Caki2 (cell line): Measurements from ENCODE around the gene MROH8. TPM values are rescaled to one million over a fixed set of nuclear protein-coding genes. Genes with fewer than 3 reads are reported as not detected.

Source experiments
- DNase-seq: peaks from one replicate; pipeline ENCODE4 v3.0.0-alpha.2; 2015; ENCODE audit warnings: low read depth
- in situ Hi-C: cut with HindIII; loops from 2 replicates; pipeline ENCODE4 v1.10.0; 2016; ENCODE audit warnings: low sequenced_read_pairs, low pct_unique_long_range_greater_than_20kb, mixed read lengths
- total RNA-seq: library from RNA; depleted of rRNA; stranded (reverse); fragments of >200 nt; shearing (Covaris generic); gene quantifications from 2 replicates; pipeline ENCODE4 v1.2.3, GENCODE V29; 2014; ENCODE audit warnings: low replicate concordance; rRNA removed

Gene MROH8
- 0.51 and 1.0 TPM in 2 replicates for total RNA-seq

DNA sequence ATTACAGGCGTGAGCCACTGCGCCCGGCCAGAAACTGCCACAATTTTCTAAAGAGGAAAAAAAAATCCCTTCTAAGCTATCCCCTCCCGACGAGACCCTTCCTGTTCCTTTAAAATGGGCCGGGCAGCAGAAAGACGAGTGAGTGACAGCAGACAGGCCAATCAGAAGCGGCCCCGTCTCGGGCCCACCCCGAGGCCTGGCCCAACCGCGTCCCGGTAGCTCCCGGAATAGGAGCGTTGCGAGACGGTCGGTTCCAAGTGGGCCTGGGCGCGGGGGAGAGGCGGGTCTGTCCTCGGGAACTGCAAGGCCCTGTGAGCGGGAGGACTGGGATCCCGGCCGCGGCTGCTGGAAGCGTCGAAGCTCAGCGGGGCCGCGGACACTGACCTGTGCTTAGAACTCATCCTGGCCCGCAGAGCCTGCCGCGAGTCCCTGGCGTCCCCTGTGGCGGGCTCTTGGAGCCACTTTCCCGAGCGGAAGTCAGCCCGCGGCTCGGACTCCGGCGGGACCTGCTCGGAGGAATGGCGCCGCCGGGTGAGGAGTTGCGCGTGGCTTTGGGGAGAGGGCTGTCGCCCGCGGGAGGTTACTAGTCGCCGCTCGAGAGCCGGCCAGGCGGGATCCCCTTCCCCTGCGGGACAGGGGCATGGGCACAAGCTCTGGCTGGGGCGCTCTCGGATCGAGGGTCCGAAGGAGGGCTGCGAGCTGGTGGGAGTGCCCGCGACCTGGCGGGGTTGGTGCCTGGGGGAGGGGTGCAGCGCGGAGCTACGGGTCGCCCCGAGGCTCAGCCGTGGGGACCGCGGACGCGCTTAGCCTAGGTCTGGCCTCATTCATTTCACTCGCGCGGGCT lies at the start of gene MROH8, which contains the start of gene RPN2:
TSS of gene MROH8 (minus strand) at position 710 of the 844 bp plus-strand sequence.
TSS of gene RPN2 (plus strand) at position 492 of the 844 bp plus-strand sequence. CDS start at position 519, 27 bp downstream.
- in situ Hi-C loops = no loop called here
- DNase-seq = peak; percentile 99

DNA sequence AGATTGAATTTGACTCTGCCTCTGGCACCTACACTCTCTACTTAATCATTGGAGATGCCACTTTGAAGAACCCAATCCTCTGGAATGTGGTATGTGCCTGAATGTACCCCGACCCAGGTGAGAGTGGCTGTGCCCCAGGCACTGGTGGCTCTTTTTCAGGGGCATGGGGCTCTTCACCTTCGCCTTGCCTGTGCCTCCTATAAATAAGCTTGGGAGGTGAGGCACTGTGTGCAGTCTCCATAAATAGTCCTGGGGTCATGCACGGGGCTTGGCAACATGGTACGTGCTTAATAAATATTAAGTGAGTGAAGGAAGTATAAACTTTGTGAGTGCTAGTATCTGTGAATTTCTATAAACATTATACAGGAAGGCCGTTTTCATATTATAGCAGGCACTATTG lies 49.3 kb upstream of the MROH8 start:
- in situ Hi-C loops = no loop called here
- DNase-seq = no peak

DNA sequence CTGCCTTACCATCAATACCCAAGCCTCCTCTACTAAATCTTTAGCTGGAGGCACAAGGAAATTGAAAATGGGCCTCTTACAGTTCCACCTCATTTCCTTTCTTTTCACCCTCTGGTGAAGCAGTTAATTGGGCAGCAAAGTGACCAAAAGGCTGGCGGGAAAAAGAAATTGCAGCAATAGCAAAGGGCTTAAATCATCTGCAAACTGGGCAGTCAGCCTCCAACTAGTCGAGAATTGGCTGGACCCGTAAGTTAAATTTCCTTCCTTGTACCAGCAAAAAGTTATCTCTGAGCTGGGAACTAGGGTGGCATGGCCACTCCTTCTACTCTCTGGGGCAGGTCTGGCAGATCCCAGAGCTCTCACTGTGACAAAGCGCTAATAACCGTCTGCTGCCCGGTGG lies 48.7 kb upstream of the MROH8 start:
- in situ Hi-C loops = no loop called here
- DNase-seq = no peak

DNA sequence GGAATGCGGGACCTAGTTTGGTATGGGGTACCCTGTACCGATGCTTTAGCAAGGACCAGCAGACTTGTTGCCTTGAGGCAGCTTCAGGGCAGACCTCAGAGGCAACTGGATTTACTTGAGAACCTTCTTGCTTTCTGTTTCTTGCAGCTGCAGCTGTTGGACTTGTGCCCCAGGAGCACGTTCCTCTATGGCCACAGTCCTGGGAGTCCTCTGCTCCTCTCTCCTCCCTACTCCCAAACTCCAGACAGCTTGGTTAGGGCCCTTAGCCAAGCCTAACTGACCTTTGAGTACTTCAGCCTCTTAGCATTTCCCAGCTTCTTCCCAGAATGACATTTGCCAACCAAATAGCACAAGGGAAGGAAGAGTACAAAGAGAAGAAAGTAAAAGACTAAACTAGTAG lies 47.5 kb upstream of the MROH8 start:
- no peak for DNase-seq
- in situ Hi-C loops = no loop called here

DNA sequence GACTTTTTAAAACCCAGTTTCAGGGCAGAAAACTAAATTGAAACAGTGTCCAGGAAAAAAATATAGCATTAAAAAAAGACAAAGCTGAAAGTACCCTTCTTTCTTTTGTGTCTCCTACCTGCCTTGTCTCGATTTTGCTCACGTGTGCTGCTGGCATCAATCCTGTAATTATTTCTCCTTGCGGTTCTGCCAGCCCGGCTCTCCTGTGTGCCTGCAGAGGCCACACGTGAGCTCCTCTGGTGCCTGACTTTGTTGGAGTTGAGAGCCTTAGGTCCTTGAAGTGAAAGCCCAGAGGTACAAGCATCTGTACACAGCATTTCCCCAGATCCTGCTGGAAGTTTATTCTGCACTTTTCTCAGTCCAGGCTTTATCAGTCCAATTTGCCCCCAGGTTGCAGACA lies 45.8 kb upstream of the MROH8 start:
- in situ Hi-C loops = no loop called here
- DNase-seq = no peak

DNA sequence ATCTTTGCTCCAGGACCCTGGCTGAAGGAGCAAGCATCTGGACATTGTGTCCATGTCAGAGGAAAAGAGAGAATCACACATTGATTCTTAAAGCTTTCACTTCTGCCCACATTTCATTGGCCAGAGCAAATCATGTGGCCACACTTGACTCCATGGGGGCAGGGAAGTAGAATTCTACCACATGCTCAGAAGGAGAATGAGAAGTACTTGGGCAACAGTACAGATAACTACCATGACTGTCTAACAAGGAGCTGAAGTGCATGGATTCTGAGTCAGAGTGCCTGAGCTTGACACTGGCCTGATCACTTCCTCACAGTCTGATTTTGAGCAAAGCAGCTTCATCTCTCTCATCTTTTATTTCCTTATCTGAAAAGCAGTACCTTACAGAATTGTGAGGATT lies 43.7 kb upstream of the MROH8 start:
- in situ Hi-C loops = no loop called here
- peak; percentile 35 for DNase-seq

DNA sequence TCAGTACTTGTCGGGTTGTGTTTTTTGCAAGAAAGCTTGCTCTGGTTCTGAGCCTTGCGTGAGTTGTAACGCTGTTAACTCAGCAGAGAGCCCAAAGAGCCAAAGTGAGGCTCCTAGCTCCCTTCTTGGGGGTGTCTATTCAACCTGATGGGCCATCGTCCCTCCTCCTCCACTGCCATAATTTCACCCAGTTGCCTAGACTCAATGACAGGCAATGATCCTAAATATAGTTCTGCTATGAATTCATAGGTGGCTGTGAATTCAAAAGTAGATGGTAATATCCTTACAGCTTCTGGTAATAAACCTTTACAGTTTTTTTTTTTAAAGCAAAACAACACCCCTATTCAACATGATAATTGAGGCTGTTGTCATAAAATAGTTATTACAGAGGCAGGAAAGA lies 42.7 kb upstream of the MROH8 start:
- in situ Hi-C loops = no loop called here
- DNase-seq = no peak

DNA sequence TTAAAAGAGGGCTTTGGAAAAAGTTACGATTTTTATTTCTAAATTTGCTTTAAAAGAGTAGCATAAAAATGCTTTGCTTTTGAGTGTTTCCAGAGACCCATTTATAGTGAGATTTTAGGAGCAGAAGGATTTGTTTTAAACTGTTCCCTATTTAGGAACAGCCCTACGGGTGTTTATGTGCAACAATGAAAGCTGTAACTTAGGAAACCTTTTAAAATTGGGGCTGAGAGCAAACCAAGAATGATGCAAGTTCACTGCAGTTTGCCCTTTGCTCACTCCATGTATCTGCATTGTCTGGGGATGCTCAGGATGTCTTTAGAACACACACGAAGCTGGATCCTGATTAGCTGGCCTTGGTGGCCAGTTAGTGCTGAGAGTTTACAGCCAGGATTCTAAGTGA lies 41.4 kb upstream of the MROH8 start:
- DNase-seq = no peak
- in situ Hi-C loops = no loop called here

DNA sequence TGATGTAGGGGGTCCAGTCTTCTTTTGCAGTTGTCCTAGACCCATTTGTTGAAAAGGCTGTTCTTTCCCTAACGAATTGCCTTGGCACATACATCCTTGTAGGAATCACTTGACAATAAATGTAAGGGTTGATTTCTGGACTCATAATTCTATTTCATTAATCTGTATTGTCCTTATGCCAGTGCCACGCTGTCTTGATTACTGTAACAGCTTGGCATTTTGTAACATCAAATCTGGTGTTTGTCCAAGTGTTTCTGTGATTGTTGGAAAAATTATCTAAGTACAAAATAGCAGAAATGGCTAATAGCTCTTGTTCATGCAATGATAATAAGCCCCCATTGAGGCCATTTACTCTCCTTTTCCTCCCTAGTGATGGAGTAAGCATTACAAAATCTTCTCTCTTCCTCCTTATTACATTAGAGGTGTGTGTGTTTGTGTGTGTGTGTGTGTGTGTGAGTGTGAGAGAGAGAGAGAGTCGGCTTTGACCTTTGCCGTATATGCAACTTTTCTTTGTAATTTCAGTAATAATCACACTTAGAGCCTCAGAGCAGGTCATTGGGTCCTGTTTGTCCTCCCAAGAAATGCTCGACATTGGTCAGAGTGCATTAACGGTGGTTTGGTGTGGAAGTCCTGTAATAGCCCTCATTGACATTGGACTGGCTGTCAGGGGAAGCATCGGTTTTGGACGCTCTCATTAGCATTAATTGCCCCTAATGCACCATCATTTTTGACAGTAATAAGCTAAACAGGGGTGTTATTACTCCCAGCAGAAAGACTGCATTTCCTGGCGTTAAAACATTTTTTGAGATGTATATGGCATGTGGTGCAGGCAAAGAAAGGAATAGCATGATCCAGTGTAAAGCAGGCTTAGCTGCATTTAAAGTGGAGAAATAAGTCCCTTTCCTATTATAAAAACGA lies 40.7 kb upstream of the MROH8 start:
- in situ Hi-C loops = no loop called here
- no peak for DNase-seq

DNA sequence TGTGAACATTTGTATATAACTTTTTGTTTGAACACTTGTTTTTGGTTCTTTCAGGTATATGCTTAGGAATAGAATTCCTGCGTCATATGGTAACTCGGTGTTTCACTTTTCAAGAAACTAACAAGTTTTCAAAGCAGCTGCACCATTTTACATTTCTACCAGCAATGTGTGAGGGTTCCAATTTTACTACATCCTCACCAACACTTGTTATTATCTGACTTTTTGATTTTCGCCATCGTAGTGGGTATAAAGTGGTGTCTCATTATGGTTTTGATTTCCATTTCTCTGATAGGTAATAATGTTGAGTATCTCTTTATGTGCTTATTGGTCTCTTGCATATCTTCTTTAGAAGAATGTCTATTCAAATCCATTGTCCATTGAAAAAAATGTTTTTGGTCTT lies 39.6 kb upstream of the MROH8 start:
- in situ Hi-C loops = no loop called here
- DNase-seq = no peak

DNA sequence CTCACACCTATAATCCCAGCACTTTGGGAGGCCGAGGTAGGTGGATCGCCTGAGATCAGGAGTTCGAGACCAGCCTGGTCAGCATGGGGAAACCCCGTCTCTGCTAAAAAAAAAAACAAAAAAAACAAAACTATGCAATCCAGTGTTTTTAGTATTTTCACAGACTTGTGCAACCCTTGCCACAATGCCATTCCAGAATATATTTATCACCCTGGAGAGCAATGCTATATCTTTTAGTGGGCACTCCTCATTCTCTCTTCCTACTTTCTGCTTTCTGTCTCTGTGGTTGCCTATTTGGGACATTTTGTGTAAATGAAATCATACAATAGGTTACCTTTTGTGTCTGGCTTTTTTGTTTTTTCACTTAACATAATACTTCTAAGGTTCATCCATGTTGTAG lies 39.1 kb upstream of the MROH8 start:
- no peak for DNase-seq
- in situ Hi-C loops = no loop called here

DNA sequence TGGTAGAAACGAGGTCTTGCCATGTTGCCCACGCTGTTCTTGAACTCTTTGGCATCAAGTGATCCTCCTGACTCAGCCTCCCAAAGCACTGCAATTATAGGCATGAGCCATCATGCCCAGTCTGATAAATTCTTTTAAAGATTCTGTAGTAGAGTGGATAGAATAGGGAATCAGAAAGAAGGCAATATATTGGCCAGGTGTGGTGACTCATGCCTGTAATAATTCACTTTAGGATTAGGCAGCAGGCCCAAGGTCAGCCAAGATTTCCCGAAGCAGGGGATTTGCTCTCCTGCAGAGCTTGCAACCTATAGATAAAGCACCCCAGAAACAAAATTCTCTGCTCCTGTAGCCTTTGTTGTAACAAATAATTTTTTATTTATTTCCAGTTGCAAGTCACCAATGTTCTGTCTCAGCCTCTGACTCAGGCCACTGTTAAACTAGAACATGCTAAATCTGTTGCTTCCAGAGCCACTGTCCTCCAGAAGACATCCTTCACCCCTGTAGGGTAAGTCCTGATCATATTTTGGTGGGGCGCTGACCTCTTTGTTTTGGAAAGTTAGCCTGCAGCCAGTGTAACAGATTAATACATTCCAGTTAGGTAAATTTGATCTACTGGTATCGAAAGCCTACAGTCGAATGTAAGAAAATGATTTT lies 30.4 kb upstream of the MROH8 start:
- in situ Hi-C loops = no loop called here
- DNase-seq = no peak

DNA sequence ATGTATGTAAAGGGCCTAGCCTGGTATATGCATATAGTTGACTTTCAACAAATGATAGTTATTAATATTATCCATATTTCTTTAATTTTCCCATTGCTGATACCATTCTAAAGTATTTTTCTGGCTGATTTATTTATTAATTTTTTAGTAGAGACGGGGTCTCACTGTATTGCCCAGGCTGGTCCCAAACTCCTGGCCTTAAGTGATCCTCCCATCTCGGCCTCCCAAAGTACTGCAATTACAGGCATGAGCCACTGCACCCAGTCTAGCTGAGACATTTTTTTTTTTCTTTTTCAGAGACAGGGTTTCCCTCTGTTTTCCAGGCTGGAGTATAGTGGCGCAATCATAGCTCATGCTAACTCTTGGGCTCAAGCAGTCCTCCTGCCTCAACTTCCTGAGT lies 29.8 kb upstream of the MROH8 start:
- no peak for DNase-seq
- in situ Hi-C loops = no loop called here

DNA sequence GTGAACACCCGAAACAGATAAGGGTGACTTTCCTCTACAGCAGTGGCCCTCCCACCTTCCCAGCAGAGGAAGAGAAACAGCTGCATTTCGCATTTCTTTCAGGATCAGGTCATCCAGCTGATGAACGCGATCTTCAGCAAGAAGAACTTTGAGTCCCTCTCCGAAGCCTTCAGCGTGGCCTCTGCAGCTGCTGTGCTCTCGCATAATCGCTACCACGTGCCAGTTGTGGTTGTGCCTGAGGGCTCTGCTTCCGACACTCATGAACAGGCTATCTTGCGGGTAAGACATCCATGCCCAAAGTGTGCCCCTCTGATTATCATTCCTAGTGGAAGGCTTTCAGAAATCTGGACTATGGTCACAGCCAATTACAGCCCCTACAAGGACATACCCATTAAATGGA lies 27.8 kb upstream of the MROH8 start:
- in situ Hi-C loops = no loop called here
- DNase-seq = no peak

DNA sequence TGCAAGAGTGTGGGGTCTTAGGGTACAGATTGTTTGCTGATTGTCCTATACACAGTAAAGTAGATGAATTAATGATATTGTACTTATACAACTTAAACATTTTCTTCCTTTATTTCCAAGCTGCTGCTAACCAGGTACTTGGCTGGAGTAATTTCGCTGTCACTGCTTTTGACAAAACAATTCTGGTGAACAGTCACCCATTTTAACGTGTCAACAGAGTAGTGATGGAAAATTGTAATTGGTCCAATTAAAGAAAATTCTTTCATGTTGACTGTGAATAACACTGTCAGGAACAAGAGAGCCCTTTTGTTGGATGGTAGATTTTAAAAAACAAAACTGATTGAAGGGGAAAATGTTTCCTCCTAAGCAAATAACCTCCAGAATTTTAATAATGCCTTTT lies 26.4 kb upstream of the MROH8 start:
- in situ Hi-C loops = no loop called here

DNA sequence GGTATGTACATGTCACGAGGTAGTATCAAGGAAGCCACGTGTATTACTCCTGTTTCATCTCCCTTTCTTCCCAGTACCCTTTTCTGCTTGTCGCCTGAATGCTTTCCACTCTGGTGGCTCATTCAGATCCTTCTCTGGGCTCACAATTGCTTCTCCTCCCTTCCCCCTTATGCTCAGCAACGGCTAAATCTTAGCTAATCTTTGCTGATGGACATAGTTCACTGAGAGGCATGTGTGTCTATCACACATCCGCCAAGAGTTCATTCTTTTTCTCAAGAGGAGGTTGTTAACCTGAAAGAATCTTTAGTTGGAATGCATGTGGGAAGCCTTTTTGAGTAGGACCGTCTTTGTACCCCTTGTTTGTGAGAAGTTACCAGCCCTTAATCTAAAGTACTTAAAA lies 25.8 kb upstream of the MROH8 start:
- DNase-seq = no peak
- in situ Hi-C loops = no loop called here

More for the DNA sequence above, 26.4 kb upstream of the MROH8 start:
- DNase-seq = no peak

DNA sequence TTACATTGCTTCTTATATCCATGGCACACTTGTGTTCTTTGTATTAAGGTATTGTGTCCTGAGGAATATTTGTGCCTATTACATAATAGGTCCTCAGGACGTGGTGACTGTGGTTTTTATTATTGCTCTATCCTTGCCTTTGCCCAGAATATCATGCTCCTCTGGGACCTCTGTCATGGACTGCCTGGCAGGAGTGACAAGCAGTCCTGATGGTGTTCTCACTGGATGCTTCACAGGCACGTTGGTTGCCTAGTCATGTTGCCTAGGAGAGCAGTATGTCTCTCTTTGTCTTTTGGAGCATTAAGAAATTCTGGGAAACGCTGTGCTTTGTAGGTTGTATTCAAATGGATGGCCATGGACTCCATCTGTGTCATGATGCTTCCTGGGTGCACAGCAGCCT lies 24.7 kb upstream of the MROH8 start:
- in situ Hi-C loops = no loop called here
- DNase-seq = no peak

DNA sequence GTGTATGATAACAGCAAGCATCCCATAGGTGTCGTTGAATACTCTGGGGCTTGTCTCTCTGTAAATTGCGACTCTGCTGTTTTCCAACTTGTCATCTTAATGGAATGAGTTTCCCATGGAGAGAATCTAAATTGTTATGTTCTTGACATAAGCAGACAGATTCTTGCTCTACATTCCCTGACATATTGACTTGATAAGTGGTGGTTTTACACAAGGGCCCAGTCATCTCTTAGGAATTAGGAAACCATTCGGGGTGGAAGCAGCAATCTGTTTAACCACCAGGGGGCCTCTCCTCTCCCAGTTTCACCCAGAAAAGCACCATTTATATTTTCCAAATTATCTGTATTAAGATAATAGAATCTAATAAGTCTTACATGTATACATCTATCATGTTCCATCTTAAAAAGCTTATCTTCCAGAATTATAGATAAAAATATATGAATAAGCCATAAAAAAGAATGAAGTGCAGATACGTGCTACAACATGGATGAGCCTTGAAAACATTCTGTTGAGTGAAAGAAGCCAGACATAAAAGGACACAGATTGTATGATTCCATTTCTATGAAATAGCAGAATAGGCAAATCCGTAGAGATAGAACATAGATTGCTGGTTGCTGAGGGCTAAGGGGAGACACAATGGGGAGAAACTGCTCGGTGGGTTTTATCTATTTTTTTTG lies 23.1 kb upstream of the MROH8 start:
- peak; percentile 81 for DNase-seq
- in situ Hi-C loops = no loop called here
